ENCODE results near the gene ITPR1.

DNA sequence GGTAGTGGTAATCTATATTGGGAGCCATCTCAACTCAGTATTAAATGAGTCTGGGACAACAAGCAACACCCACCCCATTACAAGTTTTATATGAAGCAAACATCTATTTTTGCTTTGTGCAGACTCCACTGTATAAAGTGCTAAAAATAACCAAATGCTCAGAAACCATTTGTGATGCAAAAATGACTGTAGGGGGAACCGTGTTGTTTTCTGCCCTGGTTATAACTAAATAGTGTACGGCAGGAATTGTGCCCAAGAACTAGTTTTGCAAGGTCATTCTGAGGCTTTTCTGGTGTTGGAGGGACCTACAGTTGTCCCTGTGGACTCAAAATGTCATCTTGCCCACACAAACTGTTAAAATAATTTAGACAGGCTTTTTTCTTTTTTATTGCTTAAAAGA is 88.3 kb downstream of the ITPR1 start:
- TF ChIP-seq EZH2 (IDR thresholded peaks at IDR 0.05; ENCODE audit: borderline replicate concordance, low read length) (no peak), CTCF (IDR thresholded peaks at IDR 0.05; ENCODE audit: low read length) (no peak)
